ENCODE measurements around the gene CERS6.
A peak's percentile ranks its signal among the peaks of the same experiment; 100 is the strongest.

The CERS6 gene

GRCh38 chr2:168568476-168569267 is 112.6 kb downstream of the CERS6 start:
- DNase-seq (ENCODE audit: low spot score): no peak

DNA sequence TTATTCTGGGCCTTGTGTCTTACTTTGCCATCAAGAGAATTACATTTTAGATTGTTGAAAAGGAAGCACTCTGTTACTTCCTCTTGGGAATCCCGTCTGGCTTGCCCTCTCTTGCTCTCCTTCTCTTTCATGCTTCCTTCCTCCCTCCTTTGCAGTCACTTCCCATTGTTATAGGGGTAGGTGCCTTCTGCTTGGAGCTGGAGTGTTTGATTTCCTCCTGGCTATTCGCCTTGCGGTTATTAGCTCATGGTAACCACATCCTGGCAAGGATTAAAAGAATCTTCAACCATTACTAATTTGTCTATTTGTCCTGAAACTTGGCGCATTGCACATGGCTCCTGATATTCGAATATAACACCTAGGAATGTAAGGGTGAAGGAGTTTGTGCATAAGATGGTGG is 115.0 kb downstream of the CERS6 start:
- DNase-seq (ENCODE audit: low spot score): no peak

DNA sequence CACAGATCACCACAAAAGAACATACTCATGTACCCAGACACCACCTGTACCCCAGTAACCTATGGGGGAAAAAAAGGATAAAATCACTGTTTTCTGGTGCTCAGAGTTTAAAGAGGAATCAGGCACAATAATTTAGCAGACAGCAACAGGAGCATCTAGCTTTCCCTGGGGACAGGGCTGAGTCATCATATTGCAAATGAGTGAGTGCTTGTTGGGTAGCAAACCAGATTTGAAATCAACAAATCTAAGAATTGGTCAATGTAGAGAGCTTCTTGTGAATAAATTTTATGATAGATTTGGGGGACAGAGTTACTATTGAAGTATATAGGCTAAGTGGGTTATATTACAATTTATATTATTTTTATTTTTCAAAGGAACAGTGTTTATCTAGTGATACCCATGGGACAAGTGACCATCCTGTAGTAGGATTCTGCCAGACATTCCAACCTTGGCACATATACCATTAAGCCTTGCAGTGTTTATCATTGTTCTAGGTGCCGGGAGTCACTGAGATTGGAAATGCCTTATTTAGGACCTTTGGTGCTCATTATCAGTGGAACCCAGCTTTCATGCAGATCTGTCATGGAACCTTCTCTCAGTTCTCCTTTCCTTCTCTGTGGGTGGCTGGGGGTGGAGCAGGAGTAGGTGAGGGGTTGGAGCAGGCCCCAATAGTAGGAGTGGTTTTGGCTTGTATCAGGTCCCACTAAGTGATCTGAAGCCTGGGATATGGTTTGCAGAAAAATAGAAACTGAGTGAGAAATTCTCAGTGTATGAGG is 117.2 kb downstream of the CERS6 start:
- DNase-seq (ENCODE audit: low spot score): no peak

DNA sequence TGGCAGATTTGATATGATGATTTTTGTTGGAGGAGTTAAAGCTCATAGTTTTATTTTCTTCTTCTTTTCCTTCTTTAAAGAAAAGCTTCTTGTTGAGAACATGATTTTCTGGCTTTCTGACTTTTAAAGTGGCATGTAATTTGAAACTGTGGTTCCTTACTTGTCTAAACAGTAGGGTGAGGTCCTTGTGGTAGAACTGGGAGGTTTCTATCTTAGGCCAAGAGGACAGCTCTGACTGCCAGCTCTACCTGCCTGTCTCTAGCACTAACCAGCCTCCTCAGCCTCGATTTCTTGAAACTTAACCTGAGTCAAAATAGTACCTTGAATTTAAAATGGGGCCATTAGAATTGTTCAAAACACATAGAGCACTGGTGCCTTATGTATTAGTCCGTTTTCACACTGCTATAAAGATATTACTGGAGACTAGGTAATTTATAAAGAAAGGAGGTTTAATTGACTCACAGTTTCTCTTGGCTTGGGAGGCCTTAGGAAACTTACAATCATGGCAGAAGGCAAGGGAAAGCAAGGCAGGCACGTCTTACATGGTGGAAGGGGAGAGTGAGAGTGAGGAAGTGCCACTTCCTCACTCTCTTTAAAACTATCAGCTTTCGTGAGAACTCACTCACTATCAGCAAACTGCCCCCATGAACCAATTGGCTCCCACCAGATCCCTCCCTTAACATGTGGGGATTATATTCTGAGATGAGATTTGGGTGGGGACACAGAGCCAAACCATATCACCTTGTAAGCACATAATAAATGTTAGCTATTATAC is 119.0 kb downstream of the CERS6 start:
- DNase-seq (ENCODE audit: low spot score): no peak

DNA sequence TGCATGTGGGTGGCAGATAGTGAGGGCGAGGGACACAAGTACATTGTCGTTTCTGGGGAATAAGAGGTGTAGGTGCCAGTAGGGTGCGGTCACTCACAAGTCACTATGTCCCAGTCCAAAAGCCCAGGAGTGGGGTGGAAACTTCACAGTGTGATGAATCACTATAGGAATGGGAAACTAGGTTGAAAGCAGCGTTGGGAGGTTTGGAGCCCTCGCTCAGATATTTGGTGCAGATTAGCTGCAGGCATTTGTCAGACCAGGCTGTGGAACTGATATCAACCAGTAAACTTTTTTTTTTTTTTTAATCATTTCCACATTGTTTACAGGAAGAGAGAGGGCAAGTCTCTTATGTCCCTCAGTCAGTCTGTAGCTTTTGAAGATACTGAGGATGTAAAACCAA is 121.8 kb downstream of the CERS6 start:
- no peak for DNase-seq (ENCODE audit: low spot score)

DNA sequence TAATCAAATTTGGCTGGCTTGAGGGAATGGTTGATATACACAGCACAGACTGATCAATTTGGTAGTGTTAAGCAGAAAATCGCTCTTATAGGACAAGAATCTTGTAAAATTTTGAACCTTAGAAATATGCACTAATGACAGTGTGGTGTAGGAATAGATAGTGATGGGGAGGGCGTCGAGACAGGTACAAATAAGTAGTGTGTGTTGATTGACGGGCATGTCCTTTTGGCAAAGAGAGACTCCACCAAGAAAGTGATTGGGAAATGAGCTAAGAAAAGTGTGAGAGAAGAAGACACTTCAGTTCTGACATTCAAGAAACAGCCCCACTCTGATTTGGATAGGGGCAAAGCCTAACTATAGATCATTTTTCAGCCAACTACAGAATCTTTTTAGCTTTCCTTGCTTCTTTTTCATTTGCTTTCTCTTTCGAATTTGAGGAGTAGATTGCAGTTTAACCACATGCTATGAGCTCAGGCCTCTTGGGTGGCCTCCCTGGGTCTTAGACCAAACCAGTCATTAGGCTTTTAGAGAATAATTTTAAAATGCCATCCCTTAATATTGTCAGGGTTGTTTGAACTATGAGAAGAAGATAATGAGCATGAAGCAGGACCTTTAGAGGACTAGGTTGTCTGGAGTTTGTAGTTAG is 127.1 kb downstream of the CERS6 start:
- DNase-seq (ENCODE audit: low spot score): peak; percentile 12

DNA sequence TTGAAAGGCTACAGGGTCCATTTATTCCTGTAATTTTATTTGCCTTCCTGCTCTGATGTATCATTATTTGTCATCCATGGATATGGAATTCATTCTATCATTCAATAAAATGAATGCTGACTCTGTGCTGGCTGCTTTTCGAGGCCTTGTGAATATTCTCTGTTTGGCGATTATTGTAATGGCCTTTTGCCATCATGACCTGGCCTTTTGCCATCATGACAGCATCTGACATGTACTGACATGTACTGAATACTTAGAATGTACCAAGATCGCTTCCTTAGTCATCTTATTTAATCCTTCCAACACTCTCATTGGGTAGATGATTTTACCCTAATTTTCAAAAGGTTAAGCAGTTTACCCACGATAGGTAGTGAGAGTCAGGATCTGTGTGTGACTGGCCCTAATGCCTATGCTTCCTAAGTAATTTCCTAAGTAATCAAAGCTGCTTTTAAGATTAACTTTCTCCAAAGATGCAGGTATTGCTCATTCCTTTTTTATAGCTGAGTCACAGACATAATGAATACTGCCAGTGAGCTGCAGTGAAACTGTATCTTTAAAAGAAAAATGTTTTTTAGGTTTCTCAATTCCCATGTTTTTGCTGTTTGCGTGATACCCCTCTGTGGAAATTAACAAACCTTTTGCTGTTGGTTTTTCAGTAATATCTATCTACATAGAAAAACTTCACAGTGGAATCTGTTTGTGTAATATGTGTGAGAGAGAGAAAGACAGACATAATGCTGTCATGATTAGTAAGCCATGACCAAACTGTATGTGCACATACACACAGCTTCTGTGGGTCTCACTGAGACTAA is 127.8 kb downstream of the CERS6 start:
- DNase-seq (ENCODE audit: low spot score): no peak

- no peak for DNase-seq (ENCODE audit: low spot score)
These were observed 128.8 kb downstream of the CERS6 start for GRCh38 chr2:168584911-168585310.

GRCh38 chr2:168585700-168586099 is 129.6 kb downstream of the CERS6 start:
- DNase-seq (ENCODE audit: low spot score): no peak

DNA sequence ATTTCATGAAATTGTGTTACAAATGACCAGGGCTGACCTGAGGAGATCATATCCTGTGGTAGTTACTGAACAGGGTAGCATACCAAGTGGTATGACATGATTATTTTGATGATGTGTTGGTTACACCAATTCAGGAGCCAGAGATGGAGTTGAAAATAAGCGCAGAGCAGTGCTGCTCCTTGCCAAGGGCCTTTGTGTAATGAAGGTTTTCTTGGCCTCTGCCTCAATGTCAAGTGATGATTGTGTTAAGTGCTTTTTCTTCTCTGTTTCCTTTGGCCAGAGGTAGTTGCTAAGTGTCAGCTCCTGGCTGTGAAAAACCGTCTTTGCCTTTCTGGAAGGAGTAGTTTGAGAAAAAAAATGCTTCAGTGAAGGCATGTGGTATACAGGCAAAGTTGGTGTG is 131.2 kb downstream of the CERS6 start:
- DNase-seq (ENCODE audit: low spot score): no peak

DNA sequence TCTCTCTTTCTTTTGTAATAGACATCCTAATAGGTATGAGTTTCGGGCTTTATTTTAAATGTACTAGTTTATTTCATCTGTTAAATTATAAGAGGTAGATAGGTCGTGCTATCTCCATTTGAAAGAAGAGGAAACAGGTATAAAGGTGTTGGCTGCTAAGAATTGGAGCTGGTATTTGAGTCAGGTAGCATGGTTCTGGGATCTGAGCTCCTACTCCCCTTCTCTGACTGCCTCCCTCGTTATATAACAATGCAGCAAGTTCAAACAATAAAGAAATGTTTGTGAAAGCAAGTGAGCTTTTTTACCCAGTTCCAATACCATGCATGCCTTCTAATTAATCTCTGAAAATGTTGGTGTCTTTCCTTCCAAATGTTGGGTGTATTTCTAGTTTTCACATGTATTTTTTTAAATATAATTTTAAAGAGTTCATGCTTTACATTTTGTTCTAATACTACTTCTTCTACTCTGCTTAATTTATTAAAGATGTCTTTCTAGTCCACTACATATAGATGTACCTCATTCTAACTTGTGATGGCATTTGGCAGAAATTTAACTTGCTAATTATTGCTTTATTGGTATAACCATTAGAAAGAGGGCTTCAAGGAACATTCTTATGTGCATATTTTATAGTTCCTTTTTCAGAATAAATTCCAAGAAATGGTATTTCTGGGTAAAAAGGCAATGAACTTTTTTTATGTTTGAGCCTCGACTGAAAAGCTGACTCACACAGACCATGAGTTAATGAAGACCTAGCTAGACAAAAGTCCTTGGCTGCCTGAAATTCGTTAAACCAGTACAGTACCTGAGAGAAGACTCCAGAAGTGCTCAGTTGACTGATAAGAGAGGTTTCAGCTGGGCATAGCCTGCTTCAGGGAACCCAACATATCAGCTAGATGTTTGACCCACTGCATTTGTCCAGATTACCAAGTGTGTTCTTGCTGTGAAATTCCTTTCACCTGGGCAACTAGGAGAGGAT is 133.5 kb downstream of the CERS6 start:
- no peak for DNase-seq (ENCODE audit: low spot score)

- DNase-seq (ENCODE audit: low spot score): no peak
These were observed 136.2 kb downstream of the CERS6 start for GRCh38 chr2:168592181-168592831.

DNA sequence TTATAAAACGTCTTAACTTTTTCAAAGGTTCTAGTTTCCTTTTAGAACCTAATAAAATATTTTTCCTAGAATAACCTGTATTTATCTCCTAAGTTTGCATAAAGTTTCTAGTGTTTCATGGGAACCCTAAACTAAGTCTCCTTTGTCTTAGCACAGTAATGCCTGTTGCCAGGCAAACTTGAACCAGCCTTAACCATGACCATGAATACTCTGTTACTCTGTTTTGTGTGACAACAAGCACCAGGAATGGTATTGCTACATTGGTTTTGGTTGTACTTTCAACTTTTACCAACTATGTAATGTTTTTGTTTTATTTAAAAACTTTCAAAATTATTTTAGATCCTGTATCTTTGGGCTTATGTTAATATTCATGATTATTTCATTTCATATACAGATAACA is 137.6 kb downstream of the CERS6 start:
- DNase-seq (ENCODE audit: low spot score): no peak

GRCh38 chr2:168594778-168595177 is 138.7 kb downstream of the CERS6 start:
- no peak for DNase-seq (ENCODE audit: low spot score)

DNA sequence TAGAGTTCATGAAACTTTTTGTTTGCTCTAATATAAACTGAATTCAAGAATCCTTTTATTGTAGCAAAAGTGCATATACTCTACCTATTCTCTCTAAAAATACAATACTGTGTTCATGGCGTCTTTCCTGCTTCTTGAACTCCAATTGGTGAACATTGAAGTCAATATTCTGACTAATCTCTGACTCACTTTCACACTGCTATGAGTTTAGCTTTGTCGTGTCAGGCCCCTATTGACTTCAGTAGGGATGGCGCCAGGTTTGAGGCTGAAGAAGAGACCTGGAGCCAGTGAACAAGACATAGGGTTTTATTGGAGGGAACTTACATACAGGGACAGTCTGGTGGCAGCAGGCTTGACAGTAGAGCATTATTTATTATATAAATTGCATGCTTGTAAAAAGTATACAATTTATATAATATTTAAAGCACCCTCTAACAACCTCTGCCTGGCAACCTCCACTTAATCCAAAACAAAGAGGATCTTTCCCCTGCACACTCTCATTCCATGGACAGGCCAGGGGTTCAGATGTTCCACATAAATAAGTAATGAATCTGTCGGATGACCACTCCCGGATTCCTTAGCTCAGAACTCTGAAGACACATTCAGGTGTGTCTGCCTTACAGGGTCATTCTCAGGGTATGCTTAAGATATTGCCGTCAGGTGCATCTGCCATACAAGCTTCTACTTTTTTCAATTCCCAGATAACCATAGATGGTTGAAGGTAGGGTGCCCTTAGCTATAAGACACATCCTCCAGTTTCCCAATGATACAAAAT is 141.0 kb downstream of the CERS6 start:
- DNase-seq (ENCODE audit: low spot score): no peak

GRCh38 chr2:168599738-168600137 is 143.7 kb downstream of the CERS6 start:
- no peak for DNase-seq (ENCODE audit: low spot score)

DNA sequence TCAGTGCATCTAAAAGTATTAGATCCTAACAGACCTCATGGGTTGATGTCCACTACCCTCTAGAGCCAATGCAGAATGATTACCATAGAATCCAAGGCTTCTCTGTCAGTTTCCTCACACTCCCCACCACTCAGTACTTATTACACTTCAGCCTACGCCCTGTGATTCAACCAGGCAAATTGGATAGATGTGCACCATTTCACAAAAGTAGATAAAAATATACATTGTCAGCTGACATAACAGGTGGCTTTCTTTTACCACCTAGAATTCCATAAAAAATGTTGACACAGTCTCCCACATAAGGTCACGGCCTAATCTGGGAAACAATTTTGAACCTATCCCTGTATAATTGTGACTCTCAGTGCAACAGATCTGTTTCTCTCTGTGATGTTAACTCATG is 144.9 kb downstream of the CERS6 start:
- DNase-seq (ENCODE audit: low spot score): no peak

GRCh38 chr2:168601741-168602140 is 145.7 kb downstream of the CERS6 start:
- DNase-seq (ENCODE audit: low spot score): no peak

- DNase-seq (ENCODE audit: low spot score): no peak
These were observed 146.3 kb downstream of the CERS6 start for GRCh38 chr2:168602379-168602778.
